HG03354 (cell line): ENCODE results near the gene CACNA1B.
"Not testable (repeated sequence)": the region's sequence is repeated elsewhere in the genome, so short reads cannot be mapped to it uniquely, and the experiment has no call there.

Experiments used
- ATAC-seq: cut with Tn5 transposase; IDR thresholded peaks from one replicate; pipeline ENCODE4 v1.9.1; 2021; ENCODE audit warnings: mild to moderate bottlenecking; ENCODE audit not compliant: unreplicated experiment, poor library complexity, severe bottlenecking

Gene CACNA1B

DNA sequence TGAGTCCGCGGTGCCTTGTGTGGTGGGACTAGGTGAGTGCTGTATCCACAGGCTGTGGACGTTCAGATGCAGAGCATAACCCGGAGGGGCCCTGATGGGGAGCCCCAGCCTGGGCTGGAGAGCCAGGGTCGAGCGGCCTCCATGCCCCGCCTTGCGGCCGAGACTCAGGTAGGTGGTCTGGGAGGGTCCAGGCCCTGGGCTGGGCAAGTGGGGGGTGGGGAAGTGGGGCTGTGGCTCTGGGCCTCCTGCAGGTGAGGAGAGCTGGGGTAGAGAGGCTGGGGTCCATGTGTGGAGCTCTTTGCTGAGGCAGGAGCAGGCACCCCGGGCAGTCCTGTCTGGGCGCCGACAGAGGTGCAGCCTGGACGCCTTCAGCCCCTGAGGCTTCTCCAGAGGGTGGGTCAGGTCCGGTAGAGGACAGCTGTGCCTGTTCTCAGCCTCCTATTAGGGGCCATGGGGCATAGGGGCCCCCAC, 241.1 kb downstream of the CACNA1B start:
- ATAC-seq, result no peak

DNA sequence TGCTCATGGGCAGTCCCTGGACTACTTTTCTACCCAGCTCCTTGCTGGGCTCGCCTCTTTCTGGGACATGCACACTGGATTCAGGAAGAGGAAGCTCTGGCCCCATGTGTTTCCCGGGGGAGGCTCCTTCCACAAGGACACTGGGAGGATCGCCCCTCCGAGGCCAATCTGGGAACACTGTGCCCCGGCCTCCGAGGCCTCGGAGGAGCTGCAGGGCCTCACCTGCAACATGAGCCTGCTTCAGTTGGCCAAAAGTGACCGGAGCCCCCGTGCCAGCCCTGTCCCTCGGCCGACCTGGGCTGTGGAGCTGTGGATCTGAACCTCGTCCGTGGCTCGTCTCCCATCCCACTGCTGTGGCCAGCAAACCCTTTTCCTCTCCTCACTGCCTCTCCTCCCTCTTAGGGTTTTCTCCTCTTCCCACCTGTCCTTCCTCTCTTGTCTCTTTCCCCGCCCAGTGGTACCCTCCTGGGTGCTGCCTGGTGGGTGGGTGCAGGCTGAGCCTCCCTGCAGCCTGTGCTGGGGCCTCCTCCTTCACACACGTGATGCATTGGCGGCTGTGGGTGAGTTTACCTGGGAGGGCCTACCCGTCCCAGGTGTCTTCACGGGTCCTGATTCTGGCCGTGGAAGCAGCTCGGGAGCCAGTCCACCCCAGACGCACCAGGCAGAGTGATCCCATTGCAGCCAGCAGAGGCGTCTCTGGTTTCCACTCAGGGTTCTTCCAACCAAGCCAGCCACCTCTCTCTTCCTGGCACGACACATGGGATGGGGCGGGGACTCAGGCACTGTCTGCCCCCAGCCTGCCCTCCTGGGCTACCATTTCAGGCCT, 241.8 kb downstream of the CACNA1B start:
- no peak for ATAC-seq

DNA sequence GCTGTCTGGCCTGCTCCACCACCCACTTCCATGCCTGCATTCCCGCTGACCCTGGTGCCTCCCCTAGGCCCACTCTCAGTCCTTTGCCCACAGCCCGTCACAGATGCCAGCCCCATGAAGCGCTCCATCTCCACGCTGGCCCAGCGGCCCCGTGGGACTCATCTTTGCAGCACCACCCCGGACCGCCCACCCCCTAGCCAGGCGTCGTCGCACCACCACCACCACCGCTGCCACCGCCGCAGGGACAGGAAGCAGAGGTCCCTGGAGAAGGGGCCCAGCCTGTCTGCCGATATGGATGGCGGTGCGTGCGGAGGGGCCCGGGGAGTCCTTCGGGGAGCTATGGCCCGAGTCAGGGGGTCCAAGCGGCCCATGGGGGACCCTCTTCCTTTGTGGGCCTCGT, 242.5 kb downstream of the CACNA1B start:
- ATAC-seq, result no peak

DNA sequence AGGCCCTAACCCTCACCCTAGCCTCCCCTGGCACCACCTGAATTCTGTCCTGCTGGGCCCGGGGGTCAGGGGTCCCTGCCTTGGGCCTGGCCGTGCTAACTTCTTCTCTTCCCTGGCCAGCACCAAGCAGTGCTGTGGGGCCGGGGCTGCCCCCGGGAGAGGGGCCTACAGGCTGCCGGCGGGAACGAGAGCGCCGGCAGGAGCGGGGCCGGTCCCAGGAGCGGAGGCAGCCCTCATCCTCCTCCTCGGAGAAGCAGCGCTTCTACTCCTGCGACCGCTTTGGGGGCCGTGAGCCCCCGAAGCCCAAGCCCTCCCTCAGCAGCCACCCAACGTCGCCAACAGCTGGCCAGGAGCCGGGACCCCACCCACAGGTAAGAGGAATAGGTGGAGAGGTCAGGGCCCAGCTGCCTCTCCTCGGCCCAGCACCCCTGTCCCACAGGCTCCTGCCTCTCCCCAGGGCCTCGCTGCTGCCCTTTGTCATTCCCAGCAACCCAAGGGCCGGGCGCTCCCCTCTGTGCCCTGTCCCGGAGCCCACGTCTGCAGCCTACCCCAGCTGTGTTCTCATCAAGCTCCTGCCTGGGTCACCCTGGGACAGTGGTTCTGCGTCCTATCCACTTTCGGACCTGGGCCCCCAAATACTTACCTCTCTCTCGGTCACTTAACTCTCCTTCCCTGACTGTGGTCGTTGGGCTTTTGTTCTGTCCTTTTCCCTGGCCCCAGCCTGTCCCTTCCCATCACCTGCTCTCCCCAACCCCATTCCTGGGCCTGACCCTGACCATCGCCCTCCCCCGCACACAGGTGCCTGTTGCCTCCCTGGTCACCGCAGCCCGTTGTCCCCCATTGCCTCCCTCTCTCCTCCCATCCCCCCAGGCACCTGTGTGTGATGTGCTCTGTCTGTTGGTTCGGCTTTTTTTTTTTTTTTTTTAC, 243.2 kb downstream of the CACNA1B start:
- ATAC-seq, result no peak

DNA sequence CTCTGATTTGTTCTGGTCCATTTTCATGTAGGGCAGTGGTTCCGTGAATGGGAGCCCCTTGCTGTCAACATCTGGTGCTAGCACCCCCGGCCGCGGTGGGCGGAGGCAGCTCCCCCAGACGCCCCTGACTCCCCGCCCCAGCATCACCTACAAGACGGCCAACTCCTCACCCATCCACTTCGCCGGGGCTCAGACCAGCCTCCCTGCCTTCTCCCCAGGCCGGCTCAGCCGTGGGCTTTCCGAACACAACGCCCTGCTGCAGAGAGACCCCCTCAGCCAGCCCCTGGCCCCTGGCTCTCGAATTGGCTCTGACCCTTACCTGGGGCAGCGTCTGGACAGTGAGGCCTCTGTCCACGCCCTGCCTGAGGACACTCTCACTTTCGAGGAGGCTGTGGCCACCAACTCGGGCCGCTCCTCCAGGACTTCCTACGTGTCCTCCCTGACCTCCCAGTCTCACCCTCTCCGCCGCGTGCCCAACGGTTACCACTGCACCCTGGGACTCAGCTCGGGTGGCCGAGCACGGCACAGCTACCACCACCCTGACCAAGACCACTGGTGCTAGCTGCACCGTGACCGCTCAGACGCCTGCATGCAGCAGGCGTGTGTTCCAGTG, 244.0 kb downstream of the CACNA1B start:
- ATAC-seq, result no peak

DNA sequence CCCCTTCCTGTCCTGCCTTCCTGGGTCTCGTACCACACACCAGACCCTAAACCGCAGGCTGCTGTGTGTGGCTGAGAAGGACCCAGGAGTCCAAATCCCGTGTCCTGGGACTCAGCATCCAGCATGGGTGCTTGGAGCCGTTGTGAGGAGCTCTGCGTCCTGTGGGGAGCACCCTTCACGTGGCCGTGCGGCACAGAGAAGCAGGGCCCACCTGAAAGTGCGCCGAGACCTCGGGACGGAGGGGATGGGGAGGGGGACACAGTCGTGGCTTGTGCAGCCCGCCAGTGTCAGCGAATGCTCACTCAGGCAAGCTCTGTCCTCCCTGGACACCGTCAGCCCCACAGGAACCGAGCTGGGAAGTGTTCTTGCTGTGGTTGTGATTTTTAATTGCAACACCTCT, 244.6 kb downstream of the CACNA1B start:
- no peak for ATAC-seq

DNA sequence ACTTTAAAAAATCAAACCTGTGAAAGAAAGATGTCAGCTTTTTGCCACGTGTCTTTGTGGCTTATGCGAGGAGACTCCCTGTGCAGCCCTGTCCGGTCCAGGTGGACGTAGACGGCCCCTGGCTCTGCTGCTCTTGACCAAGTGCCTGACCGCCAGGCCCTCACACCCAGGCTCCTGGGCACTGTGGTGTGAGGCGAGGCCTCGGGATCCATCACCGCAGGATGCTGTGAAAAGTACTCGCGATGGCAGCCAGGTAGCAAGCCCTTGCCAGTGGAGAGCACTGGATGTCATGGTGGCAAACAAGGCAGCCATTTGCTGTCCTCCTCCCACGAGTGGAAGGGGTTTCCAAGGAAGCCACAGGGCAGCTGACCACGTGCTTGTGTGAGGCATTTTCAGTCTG, 245.1 kb downstream of the CACNA1B start:
- ATAC-seq, result no peak

DNA sequence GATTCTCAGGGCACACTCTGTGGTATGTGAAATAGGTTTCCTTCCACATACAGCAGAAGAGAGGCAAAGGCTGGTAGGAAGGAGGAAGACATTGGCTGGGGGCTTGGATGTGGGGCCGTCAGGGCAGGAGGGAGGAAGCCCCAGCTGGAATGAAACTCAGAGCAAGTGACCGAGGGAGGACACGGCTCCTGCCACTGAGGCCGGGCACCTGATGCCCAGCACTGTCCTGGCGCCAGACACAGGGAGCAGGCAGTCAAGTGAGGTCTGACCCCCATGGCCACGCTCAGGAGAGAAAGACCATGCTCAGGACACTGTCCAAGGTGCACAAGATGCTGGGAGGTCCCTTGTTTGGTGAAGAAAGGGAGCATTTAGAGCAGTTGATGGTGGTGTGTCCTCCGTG, 245.5 kb downstream of the CACNA1B start:
- no peak for ATAC-seq

DNA sequence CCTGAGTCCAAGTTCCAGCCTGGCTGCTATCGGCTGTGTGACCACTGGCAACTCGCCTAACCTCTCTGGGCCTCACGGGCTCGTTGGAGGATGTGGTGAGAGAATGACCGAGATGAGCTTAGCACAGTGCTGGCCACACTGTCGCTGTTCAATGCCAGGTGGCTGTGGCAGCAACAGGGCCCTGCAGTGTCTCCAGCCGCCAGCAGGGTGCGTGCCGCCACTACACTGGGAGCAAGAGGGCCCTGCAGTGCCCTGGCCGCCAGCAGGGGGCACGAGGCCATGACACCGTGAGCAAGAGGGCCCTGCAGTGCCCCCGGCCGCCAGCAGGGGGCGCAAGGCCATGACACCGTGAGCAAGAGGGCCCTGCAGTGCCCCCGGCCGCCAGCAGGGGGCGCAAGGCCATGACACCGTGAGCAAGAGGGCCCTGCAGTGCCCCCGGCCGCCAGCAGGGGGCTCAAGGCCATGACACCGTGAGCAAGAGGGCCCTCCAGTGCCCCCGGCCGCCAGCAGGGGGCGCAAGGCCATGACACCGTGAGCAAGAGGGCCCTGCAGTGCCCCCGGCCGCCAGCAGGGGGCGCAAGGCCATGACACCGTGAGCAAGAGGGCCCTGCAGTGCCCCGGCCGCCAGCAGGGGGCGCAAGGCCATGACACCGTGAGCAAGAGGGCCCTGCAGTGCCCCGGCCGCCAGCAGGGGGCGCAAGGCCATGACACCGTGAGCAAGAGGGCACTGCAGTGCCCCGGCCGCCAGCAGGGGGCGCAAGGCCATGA, 248.7 kb downstream of the CACNA1B start:
- peak; percentile 91 for ATAC-seq

DNA sequence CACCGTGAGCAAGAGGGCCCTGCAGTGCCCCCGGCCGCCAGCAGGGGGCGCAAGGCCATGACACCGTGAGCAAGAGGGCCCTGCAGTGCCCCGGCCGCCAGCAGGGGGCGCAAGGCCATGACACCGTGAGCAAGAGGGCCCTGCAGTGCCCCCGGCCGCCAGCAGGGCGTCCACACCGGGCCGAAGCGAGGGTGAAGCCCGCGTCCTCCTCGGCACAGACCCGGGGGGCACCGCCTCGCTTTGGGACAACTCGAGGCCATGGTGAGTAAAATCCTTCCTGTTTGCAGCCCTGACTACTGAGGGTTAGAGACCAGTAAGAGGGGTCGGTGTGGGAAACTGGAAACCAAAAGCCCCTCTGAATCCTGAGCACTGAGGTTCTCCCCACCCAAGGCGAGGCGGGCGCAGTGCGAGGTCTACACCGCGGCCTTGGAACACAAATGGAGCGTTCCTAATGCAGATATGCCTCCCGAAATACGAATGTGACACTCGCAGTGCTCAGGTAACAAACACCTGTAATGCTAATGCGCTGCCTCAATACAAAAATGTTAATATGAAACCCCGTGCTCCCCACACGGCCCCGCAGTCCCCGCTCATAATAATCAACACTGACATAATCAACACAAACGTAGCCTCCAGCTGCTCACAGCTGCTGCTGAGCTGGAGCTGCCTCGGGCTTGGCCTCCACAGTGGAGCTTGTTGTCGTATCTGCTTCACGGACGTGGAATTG, 249.4 kb downstream of the CACNA1B start:
- peak; percentile 62 for ATAC-seq

DNA sequence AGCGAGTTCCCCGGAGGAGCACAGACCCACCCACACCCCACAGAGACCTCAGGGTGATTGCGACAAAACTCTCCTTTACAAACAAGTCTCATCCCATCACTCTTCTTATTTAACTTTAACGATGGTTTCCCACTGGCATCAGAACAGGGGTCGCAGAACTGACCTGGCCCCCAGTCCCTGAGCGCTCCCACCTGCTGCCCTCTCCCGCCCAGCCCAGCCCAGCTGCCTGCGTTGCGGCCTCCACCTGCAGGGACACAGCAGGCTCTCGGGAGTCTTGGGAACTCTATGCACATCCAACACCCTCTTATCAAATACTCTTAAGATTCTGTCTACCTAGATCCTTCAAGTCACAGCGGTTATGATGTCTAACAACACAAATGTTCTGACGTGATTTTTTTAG, 250.4 kb downstream of the CACNA1B start:
- ATAC-seq, result not testable (repeated sequence)

DNA sequence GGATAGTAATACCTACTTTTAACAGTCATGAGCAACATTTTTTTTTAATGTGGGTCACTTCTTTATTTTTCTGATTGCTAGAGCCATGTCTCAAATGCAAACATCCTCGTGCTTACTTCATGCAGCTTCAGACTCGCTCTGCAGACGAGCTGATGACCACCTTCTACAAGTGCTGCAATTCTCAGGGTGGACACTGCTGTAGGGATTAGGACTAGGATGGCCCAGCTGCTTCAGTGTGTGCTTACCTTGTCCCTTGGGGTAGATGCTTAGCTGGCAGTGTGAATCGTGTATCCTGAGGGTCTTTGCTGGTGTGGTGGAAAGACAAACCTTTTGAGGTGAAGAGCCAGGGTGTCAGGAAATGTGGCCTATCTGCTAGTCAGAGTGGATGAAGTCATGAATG, 251.7 kb downstream of the CACNA1B start:
- not testable (repeated sequence) for ATAC-seq

DNA sequence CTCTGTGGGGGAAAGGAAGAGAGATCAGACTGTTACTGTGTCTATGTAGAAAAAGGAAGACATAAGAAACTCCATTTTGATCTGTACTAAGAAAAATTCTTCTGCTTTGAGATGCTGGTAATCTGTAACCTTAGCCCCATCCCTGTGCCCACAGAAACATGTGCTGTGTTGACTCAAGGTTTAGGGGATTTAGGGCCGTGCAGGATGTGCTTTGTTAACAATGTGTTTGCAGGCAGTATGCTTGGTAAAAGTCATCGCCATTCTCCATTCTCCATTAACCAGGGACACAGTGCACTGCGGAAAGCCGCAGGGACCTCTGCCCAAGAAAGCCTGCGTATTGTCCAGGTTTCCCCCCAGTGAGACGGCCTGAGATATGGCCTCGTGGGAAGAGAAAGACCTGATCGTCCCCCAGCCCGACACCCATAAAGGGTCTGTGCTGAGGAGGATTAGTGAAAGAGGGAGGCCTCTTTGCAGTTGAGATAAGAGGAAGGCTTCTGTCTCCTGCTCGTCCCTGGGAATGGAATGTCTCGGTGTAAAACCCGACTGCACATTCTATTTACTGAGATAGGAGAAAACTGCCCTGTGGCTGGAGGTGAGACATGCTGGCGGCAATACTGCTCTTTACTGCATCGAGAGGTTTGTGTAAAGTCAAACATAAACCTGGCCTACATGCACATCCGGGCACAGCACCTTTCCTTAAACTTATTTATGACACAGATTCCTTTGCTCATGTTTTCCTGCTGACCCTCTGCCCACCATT, 255.5 kb downstream of the CACNA1B start:
- not testable (repeated sequence) for ATAC-seq

DNA sequence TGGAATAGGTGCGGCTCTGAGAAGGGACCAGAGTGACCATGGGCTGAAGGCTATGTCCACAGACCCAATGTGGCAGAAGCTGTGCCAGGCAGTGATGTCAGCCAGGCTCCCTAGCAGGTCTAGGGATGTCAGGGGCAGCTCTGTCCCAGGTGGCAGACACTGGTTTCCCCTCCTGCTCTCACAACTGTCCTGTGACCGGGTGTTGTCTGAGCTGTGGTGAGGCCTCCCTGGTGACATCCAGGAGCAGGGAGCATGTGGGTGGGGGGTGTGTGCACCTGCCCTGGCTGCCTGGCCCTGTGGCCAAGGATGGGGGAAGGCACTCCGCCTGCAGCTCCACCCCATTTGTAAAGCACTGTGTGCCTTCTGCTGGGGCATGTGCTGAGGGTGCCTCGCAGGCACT, 257.0 kb downstream of the CACNA1B start:
- ATAC-seq, result not testable (repeated sequence)

DNA sequence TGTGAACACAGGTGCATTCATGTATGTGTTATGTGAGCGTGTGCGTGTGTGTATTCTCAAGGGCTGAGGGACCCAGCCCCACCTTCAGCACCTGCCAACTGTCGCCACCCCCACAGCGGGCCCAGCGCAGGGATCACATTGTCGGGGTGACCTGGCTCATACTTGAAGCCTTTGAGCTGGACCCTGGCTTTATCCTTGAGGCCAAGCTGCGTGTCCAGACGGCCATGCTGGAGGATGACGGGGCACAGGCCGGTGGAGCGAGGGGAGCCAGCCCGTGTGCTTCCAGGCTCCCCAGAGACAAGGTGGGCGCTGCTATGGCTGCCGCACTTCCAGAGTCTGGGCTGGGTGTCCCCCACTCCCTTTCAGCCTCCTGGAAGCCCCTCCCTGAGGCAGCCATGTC, 261.5 kb downstream of the CACNA1B start:
- ATAC-seq, result not testable (repeated sequence)

DNA sequence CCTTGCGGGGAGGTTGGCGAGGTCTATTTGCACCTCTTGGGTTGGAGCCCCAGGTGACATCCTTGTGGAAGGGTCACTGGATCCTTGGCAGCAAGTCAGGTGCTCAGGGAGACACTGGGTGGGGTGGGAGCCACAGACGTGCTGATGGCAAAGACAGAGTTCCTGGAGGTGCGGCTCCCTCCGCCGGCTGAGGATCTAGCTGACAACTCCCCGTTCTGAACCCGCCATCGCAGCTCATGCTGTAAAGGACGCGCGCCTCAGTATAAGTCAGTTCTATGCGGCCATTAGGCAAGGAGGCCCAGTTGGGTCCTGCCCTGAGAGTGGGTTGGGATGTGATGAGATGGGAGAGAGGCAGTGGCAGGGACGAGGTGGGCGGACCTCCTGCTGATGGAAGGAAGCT, 263.4 kb downstream of the CACNA1B start:
- not testable (repeated sequence) for ATAC-seq

DNA sequence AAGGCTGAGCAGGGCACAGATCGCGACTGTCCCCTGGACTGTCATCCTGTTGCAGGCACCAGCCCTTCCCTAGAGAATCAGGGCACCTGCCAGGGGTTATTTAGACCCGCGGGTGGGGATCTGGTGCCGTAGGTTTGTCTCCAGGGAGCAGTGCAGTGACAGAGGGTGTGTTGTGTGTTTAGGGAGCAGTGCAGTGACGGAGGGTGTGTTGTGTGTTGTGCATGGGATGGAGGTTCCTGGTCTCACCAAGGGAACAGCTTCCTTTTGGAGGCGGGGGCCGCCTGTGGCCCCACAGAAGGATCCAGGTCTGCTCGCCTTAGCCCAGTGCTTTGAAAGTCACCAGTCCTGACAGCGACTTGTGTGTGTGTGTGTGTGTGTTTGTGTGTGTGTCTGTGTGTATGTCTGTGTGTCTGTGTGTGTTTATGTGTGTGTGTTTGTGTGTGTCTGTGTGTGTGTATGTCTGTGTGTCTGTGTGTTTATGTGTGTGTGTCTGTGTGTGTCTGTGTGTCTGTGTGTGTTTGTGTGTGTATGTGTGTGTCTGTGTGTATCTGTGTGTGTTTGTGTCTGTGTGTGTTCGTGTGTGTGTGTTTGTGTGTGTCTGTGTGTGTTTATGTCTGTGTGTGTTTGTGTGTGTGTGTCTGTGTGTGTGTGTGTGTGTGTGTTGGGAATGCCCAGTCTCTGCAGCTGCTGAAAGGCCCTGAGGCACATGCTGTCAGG, 265.1 kb downstream of the CACNA1B start:
- ATAC-seq, result not testable (repeated sequence)

DNA sequence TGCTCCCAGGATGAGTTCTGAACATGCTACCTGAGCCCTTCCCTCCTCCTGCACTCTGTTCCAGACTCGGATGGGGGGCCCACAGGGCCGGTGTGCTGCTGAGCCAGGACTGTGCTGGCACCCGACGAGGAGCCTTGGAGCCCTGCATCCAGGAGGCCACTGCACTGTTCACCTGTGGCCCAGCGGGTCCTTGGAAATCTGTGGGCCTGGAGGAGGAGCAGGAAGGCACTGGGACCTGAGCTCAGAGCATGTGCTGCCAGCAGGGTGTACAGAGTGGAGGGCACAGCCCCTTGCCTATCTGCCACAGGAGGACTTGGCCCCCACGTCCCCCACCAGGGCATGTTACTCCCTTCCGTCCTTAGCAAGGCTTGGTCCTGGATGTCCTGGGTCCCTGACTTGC, 265.9 kb downstream of the CACNA1B start:
- ATAC-seq, result not testable (repeated sequence)
